Amniotic stem cell (primary cell): ENCODE measurements around the gene APBB1IP.
"Not testable (repeated sequence)": the region's sequence is repeated elsewhere in the genome, so short reads cannot be mapped to it uniquely, and the experiment has no call there.

ENCODE experiments used
- DNase-seq: peaks from one replicate; lab custom pipeline; 2025; lab: John Stamatoyannopoulos, UW

The APBB1IP gene, protein sequence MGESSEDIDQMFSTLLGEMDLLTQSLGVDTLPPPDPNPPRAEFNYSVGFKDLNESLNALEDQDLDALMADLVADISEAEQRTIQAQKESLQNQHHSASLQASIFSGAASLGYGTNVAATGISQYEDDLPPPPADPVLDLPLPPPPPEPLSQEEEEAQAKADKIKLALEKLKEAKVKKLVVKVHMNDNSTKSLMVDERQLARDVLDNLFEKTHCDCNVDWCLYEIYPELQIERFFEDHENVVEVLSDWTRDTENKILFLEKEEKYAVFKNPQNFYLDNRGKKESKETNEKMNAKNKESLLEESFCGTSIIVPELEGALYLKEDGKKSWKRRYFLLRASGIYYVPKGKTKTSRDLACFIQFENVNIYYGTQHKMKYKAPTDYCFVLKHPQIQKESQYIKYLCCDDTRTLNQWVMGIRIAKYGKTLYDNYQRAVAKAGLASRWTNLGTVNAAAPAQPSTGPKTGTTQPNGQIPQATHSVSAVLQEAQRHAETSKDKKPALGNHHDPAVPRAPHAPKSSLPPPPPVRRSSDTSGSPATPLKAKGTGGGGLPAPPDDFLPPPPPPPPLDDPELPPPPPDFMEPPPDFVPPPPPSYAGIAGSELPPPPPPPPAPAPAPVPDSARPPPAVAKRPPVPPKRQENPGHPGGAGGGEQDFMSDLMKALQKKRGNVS

DNA sequence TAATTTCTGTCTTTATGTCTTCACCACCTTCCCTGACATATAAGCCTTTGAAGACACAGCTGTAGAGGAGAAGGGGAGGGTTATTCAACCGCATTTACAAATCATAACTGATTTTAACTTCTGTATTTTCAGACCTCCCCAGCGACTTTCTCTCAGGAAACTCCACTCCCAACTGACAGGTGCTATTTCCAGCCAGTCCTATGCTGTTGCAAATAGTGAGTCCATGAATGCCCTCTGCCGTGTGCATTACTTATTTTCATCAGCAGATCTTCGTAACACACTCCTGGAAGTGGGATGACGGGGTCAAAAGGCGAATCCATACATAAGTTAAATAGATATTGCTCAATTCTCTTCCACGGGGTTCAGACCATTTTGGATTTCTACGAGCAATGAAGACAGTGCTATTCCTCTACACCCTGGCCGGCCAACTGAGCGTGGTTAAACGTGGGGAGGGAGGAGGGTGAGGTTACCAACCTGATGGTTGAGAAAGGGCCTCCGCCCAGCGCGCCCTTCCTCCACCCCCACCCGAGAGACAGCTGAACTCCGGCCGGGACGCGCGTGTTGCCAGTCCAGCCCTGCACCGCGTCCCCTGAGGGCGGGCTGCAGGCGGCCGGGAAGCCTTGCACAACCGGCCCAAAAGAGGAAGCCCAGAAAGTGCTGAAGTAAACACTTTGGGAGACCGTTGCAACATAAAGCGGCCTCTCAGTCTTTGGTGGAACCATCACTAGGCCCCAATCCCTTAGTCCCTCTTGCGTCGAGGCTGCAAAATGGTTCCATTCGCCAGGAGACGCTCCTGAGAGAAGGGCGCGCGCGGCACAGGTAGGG is at the start of gene APBB1IP:
Gene APBB1IP, plus strand, starts transcription at position 705 of the 825 bp plus-strand sequence. CDS start 53,986 bp downstream, outside the sequence.
- no peak for DNase-seq

DNA sequence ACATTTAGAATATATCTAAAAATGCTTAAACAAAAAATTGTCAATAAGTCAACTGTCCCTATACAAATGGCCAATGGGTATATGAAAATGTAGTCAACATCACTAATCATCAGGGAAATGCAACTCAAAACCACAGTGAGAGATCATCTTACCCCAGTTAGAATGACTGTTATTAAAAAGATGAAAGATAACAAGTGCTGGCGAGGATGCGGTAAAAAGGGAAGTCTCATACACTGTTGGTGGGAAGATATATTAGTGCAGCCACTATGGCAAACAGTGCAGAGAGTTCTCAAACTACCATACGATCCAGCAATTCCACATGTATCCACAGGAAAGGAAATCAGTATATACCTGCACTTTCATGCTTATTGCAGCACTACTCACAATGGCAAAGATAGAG is 48.6 kb upstream of the APBB1IP start:
- no peak for DNase-seq

DNA sequence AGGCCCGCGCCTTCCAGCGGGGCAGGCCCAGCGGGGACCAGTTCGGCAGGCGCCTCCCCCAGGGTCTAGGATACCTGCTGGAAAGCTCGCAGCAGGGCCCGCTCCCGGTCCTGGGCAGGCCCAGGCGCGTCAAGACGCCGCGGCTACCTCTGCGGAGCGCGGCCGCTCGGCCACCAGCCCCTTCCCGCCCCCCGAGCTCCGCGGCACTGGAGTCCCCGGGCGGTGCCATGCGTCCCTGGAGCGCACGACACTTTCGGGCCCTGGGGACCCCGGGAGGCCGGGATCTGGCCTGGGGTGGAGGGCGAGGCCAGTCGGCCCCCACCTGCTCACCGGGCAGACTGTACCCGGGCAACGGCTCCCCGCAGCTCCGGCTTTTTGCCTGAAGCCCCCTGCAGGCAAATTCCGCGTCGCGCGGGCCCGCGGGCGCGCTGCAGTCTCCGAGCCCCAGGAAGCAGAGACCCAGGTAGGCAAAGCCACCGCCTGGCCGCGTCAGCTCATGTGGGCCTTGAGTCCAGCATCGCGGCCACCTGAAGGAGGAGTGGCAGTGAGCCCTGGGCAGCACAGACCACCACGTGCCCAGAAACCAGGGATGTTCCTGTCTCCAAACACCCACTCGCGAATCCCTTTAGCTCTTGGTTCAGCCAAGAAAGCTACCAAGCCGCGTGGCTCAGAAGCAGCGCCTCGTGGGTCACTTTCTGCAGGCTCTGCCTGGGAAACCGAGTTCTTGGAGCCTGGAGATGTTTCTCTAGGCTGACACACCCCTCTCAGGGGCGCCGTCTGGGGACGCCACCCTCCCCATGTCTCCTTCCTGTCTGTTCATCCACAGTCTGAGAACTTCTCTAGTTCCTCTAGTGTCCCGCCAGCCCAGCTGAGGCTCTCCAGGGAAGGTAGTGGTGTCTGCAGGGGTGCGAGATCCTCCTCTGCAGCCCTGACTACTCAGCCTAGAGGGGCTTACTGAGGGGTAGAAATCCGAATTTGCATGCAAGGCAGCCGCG is 46.1 kb upstream of the APBB1IP start:
- DNase-seq = no peak

DNA sequence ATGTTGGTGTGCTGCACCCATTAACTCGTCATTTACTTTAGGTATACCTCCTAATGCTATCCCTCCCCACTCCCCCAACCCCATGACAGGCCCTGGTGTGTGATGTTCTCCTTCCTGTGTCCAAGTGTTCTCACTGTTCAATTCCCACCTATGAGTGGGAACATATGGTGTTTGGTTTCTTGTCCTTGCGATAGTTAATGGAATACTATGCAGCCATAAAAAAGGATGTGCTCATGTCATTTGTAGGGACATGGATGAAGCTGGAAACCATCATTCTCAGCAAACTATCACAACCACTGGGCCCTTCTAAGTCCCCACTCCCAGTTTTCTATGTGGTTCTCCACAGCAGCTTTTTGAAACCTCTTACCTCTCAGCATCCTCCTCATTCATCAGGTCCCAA is 39.8 kb upstream of the APBB1IP start:
- DNase-seq = not testable (repeated sequence)

DNA sequence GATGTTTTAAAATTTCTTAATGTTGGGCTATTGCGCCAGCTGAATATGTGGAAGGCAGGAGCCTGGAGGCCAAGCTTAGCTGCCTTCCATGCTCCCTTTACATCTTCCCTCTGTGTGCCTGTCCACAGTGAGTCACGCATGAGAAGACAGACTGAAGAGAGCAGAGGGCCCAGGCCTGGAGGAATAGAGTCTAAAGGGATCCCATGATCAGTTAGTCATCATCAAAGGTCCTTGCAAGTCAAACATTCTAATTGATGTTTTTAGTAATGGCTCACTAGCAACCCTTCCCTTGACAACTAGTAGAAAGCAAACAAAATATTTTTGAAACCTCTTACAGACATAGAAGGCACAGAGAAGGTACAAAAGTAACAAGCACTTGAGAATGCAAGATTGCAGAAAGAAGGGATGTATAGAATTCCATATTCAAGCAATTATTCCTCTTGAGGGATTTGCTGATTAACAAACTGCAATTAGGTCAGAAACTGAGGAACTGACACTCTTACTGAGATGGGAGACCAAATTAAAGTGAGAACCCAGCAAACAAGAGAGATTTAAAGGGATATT is 30.7 kb upstream of the APBB1IP start:
- no peak for DNase-seq

DNA sequence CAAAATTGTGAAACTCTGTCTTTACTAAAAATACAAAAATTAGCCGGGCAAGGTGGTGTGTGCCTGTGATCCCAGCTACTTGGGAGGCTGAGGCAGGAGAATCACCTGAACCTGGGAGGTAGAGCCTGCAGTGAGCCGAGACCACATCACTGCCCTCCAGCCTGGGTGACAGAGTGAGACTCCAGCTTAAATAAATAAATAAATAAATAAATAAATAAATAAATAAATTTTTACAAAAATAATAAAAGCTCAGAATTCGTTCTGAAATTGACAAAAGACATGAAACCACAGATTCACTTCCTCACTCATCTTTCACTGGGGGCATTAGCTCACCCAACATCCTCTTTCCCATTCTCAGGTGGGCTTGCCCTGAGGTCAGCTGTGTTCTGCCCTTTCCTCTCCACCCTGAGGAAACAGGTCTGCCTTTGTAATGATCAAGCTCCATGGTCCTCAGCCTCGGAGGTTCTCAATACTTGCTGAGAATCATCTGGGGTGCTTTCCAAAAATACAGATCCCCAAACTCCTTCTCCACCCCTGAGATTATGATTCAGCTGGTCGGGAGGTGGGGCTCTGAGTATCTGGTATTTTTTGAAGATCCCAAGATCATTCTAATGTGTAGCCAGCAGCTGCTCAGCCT is 29.2 kb upstream of the APBB1IP start:
- DNase-seq = no peak

DNA sequence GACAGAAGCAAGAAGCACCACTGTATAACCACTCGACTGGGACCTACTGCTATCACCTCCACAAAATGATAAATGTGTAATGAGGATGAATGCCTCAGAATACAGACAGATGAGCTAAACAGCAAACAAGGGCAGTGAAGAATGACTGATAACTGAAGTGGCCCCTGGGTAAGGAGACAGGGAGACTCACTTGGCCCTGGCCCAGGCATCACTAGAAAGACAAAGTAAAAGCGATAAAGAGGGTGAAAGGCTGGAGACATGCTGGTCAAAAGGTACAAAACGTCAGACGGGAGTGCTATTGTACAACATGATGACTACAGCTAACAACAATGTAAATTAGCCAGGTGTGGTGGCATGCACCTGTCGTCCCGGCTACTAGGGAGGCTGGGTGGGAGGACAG is 27.8 kb upstream of the APBB1IP start:
- no peak for DNase-seq

DNA sequence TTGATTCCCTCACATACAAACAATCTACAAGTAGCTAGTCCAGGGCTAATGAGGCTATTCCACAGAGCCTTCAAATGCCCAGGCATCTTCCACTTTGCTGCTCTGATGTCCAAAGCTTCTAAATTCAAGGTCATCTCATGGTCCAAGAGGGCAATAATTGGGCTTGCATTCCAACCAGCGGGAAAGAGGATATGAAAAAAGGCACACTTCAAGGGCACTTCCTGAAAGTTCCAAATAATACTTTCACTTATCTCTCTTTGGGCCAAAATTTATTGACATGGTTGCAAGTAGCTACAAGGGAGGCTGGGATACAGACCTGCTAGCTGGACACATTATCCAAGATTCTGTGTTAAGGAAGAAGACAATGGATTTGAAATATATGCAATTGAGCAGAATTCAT is 25.2 kb upstream of the APBB1IP start:
- no peak for DNase-seq

DNA sequence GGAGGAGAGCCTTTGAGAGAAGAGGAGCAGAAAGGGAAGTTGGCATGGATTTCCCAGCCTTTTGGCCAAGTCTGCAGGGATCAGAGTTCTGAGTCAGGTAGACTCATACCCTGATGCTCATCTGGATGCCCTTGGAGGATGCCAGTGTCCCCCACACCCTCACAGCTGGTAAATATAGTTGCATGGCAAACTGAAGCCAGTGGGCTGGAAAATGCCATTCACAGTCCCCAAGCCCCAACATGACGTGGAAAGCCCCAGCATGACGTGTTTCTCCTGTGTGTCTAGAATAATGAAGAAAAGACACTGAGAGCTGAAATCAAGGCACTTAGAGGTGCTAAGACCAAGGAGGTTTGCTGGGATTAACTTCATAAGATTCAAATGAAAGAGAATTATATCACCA is 24.8 kb upstream of the APBB1IP start:
- no peak for DNase-seq

DNA sequence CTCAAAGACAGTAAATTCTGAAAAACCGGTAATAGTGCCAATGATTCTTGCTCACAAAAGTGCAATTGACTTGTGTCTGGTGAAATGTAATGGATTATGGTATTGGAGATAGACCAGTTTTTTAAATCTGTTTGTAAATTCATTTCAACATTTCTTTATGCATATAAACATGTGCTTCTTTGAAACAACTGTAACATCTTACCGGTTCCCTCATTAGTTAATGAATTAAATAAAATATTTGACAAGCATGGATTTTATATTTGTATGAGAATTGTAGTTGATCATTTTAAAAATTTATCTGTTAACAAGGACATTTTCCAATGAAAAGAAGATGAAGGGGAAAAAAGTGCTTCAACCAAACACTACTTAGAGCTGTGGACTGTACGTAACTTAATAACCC is 21.0 kb upstream of the APBB1IP start:
- no peak for DNase-seq

DNA sequence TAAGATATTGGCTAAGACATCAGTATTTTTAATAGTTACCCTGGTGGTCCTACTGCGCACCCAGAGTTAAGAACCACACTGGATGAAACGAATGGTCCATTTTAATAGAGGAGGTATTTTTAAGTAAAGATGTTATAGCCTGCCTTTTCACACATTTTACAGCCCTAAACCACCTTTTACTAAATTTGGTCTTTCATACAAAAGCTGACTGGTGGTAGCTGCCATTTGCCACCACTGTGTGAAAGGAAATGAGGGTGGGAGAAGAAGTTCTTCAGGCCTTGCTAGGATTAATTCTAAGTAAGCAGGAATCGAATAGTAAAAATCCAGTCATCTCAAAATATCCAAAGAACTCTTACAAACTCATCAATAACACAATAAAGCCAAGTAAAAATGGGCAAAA is 15.2 kb upstream of the APBB1IP start:
- DNase-seq = no peak

DNA sequence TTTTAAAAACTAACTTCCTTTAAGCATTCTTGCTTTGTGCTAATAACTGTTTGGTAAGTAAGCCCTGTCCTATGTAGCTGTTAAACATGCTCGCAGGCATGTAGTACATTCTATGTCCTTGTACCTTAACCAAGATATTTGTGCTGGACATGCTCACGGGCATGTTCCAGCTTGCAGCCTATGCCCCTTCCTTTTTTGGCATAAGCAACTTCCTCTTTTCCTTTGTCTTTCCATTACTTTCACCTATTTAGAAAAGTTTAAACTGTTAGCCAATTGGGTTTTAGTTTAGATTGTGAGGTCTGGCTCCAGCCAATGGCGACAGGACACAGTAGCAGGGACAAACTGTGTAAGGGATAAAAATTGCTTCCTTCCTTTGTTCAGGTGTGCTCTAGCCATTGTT is 14.4 kb upstream of the APBB1IP start:
- no peak for DNase-seq

DNA sequence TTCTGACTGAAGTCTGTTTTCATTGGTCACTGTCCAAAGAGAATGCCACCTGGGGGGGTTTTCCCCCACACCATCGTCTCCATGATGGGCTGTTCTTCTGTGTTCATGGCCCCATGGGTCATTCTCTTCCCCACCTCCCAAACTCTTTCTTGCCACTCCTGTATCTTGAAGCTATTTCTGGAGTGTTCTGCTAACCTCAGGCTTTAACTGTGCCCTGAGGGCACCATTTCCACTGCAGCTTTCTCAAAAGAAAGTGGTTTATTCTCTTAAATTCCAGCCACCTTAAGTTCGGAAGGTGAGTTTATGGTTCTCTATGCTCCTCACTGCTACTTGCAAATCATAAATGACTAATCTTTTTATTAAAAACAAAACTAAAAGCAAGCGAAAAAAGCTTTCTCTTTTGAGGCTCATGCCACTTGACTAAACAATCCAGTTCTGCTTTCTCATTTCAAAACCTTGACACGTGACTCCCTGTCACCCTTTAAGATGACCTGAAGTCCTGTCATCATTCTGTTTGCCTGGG is 7.4 kb upstream of the APBB1IP start:
- no peak for DNase-seq

DNA sequence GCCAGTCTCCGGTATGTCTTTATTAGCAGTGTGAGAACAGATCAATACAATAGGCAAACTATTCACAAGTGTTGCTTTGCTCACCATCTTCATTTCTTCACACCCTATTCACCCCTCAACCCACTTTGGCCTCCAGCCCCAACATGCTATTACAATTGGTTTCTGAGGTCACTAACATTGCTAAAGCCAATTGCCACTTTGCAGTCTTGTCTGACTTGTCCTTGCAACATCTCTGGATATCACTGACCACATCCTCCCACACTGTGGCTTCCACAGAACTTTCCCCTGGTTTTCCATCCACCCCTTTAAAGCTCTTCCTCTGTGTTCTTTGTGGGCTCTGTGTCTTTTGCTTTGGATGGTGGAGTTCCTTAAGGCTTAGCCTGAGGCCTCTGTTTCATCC is 5.2 kb upstream of the APBB1IP start:
- DNase-seq = no peak

DNA sequence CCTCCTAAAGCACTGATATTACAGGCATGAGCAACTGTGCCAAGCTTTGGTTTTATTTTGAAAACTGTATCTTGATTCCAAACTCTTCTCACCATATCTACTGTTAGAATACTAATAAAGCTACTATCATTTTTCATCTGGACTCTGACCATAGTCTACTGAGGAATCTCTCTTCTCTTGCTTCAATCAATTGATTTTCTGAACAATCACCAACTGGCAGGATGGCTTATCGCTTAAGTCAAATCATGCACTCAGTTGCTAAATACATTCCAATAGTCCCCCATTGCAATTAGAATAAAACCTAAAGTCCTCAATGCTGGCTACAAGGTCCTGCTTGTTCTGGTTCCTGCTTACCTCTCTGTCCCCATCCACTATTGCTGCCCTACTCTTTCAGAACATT is 2.3 kb upstream of the APBB1IP start:
- DNase-seq = no peak

DNA sequence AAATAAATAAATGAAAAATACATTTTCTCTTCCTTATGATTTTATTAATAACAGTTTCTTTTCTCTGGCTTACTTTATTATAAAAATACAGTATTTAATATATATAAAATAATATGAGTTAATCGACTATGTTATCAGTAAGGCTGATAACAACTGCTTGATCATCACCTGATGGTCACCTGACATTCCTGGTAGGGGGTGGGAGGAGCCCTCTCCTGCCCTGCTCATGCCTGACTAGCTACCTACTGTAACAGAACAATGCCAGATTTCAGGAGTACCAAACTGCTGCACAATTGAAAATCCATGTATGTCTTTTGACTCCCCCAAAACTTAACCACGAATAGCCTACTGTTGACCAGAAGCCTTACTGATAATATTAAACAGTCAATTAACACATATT is 1.3 kb upstream of the APBB1IP start:
- no peak for DNase-seq

DNA sequence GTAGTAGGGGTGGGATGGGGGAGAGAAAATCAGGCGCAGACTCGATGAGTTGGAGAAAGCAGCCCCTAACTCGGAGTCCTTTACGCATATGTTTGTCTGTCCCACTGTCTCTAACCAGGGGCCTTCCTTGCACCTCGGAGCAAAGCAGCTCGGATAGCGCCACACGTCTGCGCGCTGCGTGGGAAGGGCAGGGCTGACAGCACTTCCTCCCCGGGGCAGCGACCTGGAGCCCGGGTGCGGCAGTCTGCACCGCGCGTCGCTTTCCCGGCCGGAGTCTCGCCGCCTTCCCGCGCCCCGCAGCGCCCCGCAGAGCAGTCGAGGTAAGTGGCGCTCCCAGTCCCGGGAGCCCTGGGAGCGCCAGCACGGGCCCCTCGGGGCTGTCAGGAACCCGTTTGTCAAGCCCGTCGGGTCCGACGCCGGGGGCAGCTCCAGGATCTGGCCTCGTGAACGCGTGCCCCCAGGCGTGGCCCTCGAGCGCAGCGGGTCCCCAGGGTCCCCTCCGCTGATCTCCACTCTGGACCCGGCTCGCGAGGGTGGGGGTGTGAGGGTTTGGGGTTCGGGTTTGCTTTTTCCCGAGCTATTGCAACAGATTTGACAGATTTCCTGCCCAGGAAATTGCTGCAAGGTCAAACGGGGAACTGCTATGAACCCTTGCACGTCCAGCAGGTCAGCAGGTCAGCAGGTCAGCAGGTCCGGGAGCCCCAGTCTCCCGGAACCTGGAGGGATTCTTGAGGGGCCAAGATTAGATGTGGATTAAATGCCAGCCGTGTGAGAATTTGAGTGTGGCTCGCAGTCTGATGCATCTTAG is 597 bp downstream of the APBB1IP start:
- DNase-seq = no peak

DNA sequence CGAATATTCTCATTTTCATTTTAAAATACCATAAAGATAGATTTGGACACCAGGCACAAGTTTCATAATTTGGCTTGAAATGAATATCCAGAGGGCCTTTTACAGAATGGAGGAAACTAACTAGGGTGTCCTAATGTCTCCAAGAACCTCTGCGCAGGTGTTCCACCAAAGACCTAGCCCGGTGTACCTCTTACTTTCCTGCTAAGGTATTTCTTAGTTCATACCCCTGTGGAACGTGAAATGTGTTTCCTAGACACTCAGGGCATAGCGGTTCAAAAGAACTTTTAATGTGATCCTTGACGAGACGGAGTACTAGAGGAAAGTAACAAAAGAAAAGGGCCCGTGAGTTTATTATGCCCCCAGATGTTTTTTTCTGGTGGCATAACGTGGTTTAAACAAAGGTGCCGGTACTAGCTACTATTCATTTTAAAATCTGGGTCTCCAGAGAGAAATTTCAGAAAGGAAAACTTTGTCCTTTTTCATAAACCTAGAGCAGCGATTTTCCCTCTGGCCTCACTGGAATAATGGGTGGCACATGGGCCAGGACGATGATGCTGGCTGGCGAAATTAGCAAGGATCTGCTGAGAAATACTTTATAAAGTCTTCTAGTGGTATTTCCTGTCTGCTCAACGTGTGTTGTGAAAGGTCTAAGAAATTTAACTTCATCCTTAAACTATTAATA is 1.4 kb downstream of the APBB1IP start:
- no peak for DNase-seq

DNA sequence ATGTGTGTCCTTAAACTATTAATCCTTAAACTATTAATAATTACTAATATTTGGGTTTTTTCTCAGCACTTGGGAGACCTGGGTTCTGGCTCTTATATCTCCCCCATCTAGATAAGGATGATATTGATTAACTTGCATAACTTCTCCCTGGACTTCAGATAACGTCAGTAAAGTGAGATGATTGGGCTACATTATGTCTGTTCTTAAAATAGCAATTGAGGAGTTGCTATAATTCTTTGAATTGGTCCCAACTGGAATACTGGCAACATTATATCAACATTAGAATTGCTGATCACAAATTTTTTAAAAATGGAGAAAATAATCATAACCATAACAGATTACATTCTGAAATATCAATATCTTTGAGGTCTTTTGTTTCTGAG is 1.9 kb downstream of the APBB1IP start:
- no peak for DNase-seq
